Spleen (tissue), 11 donors: ENCODE results near the gene ME1. TPM values are rescaled to one million over a fixed set of nuclear protein-coding genes. Genes with fewer than 3 reads are reported as not detected.

Experiments
- DNase-seq: peaks from one replicate; pipeline ENCODE4 v3.0.0-alpha.2; 2020
- H3K27ac ChIP-seq, 8 donors: fragments of 200-600 bp; sonication (generic) in 7 of 8; 1 replicate in 4 of 8; 2 replicates in 4 of 8; pipeline versions ENCODE4 v1.5.0 to v1.8.0; 2016 to 2021; ENCODE audit warnings: inconsistent platforms in 4 of 8, mild to moderate bottlenecking in 4 of 8, moderate library complexity in 1 of 8
- H3K27me3 ChIP-seq, 7 donors: fragments of 200-600 bp; sonication (generic) in 6 of 7; replicated peaks in 1 of 7; 1 replicate in 4 of 7; 2 replicates in 3 of 7; pipeline versions ENCODE4 v1.5.0 to v1.8.0; 2016 to 2021; ENCODE audit warnings: inconsistent platforms in 3 of 7, mild to moderate bottlenecking in 1 of 7
- H3K36me3 ChIP-seq, 6 donors: fragments of 200-600 bp; sonication (generic) in 5 of 6; 1 replicate in 4 of 6; 2 replicates in 2 of 6; pipeline versions ENCODE4 v1.5.0 to v1.8.0; 2016 to 2021; ENCODE audit warnings: inconsistent platforms in 2 of 6
- H3K4me1 ChIP-seq, 6 donors: fragments of 200-600 bp; sonication (generic) in 5 of 6; 1 replicate in 3 of 6; 2 replicates in 3 of 6; pipeline versions ENCODE4 v1.5.0 to v1.8.0; 2016 to 2021; ENCODE audit warnings: inconsistent platforms in 3 of 6
- H3K4me3 ChIP-seq, 8 donors: fragments of 200-600 bp; sonication (generic) in 7 of 8; 1 replicate in 4 of 8; 2 replicates in 4 of 8; pipeline versions ENCODE4 v1.5.0 to v1.8.0; 2016 to 2021; ENCODE audit warnings: inconsistent platforms in 4 of 8, mild to moderate bottlenecking in 4 of 8, moderate library complexity in 2 of 8
- H3K9me3 ChIP-seq, 8 donors: fragments of 200-600 bp; sonication (generic) in 7 of 8; 1 replicate in 4 of 8; 2 replicates in 4 of 8; pipeline versions ENCODE4 v1.5.0 to v1.8.0; 2016 to 2021; ENCODE audit warnings: inconsistent platforms in 4 of 8
- POLR2A ChIP-seq, 3 donors: fragments of 450-650 bp; IDR thresholded peaks; one replicate each; pipeline ENCODE4 v1.5.1; 2017; ENCODE audit warnings: antibody characterized with exemption in 3 of 3, mild to moderate bottlenecking in 1 of 3
- POLR2AphosphoS5 ChIP-seq, 3 donors: sonication (generic); formaldehyde crosslinking; IDR thresholded peaks; one replicate each; pipeline ENCODE4 v1.5.1; 2017; ENCODE audit warnings: antibody characterized with exemption in 3 of 3
- WGBS, 5 donors: extraction: QIAGEN DNeasy Blood & Tissue Kit in 3 of 5; methylation state at CpG; one replicate each; pipeline versions ENCODE4 v1.1.5 to v1.1.7; 2013 to 2018; 5-methylcytosine and 5-hydroxymethylcytosine counted together
- intact Hi-C: fragments of 100-400 bp; cut with DNase I; formaldehyde crosslinking; loops from one replicate; pipeline ENCODE4 v1.15.0; 2023; ENCODE audit warnings: low total_unique reads
- polyA plus RNA-seq, 3 donors: library from polyadenylated mRNA; stranded (reverse); fragments of 200-250 nt; gene quantifications; one replicate each; pipeline ENCODE4 v1.2.1, GENCODE V29; 2013
- total RNA-seq, 7 donors: library from RNA; depleted of rRNA in 3 of 7; stranded (reverse); fragments of >200 nt in 3 of 7; fragmentation: NEBNext Ultra II Directional in 4 of 7; extraction: Animal tissue kit (Norgen Biotek cat#: 25700) in 4 of 7; gene quantifications; one replicate each; pipeline versions ENCODE4 v1.1.0 to v1.2.1, GENCODE V29; 2016 to 2021
- TF ChIP-seq, protein P1 (sequence below), 11 experiments: fragments of 200-600 bp in 7 of 11; fragments of 450-650 bp in 4 of 11; sonication (generic) in 4 of 11; IDR thresholded peaks in 8 of 11; conservative IDR thresholded peaks in 3 of 11; 1 replicate in 7 of 11; 2 replicates in 4 of 11; pipeline versions ENCODE4 v1.4.0 to v1.8.0; 2016 to 2021; ENCODE audit warnings: antibody characterized with exemption in 11 of 11, inconsistent platforms in 4 of 11, mild to moderate bottlenecking in 1 of 11
- donor health status: healthy with polysubstance abuse.
- donor health status: DM: no; HTN: no; CAD: no; lungs with moderate emphysema.
- donor health status: DM: no; HTN: no; CAD: no.
- donor health status: Bipolar disorder and iron deficiency.
- donor health status: healthy.
- donor health status: DM: no; HTN: no; CAD: no.
- donor health status: DM: yes; HTN: yes; CAD: no.

The ME1 gene
- total and polyA plus RNA-seq, 10 donors, result 1.8 to 19.4 (median 8.4) TPM

DNA sequence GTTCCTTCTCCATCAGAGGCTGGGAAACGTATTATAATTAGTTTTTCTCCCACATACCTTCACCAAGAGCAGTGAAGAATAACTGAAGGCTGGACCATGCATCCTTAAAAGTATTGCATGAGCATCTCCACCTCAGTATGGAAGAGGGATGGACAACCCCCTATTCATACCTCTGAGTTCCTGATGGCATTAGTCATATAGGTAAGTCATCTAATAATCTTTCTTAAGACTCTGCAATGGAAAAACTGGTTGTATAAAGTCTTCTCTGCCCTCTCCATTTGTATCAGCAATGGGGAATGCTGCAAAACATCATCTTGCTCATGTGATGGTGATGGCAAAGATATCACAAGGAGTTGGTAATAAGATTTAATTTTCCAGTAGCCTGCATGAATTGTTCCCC is 262.3 kb downstream of the ME1 start:
- Histone ChIP-seq H3K36me3 (peaks cover 5 to 100% (median 94%) of the 10 kb centered on the region in 6 donors), H3K27ac (no peak overlapping the region), H3K4me1 (no peaks in the 10 kb centered on the region), H3K4me3 (no peak overlapping the region), H3K27me3 (no peaks in the 10 kb centered on the region), H3K9me3 (no peaks in the 10 kb centered on the region)
- WGBS, 5 donors, result 84 to 100% (median 91%) methylated on average over 1 of the region's 1 CpG
- TF ChIP-seq POLR2A (IDR thresholded peaks at IDR 0.05) (no peak), POLR2AphosphoS5 (IDR thresholded peaks at IDR 0.05) (no peak)
- TF ChIP-seq, protein P1, sequence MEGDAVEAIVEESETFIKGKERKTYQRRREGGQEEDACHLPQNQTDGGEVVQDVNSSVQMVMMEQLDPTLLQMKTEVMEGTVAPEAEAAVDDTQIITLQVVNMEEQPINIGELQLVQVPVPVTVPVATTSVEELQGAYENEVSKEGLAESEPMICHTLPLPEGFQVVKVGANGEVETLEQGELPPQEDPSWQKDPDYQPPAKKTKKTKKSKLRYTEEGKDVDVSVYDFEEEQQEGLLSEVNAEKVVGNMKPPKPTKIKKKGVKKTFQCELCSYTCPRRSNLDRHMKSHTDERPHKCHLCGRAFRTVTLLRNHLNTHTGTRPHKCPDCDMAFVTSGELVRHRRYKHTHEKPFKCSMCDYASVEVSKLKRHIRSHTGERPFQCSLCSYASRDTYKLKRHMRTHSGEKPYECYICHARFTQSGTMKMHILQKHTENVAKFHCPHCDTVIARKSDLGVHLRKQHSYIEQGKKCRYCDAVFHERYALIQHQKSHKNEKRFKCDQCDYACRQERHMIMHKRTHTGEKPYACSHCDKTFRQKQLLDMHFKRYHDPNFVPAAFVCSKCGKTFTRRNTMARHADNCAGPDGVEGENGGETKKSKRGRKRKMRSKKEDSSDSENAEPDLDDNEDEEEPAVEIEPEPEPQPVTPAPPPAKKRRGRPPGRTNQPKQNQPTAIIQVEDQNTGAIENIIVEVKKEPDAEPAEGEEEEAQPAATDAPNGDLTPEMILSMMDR (IDR thresholded peaks at IDR 0.05 in 8 of 11, conservative IDR thresholded peaks at IDR 0.05 in 3 of 11), result no peak
- intact Hi-C loops, result no loop called here
- DNase-seq, result no peak

DNA sequence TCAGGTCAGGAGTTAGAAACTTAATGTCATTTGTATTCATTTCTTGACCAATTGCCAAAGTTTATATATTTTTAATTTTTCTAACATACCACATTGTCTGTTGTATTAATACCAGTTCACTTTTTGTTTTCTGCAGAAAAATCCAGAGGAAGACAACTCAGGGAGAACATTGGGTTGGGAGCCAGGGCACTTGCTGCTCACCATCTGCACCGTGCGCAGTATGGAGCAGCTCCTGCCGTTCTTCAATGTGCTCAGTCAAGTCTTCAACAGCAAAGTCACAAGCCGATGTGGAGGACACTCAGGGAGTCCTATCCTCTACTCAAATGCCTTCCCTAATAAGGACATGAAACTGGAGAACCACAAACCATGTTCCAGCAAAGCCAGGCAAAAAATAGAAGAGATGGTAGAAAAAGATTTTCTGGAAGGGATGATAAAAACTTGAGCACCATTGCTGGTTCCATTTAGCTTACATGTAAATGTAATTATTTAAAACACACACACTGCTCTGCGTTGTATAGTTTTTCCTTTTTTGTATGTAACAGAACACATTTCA is 263.0 kb downstream of the ME1 start:
- intact Hi-C loops, result no loop called here
- DNase-seq, result no peak
- Histone ChIP-seq H3K27ac (no peak overlapping the region), H3K27me3 (no peaks in the 10 kb centered on the region), H3K36me3 (peaks cover 5 to 100% (median 92%) of the 10 kb centered on the region in 6 donors), H3K4me1 (no peaks in the 10 kb centered on the region), H3K9me3 (no peaks in the 10 kb centered on the region), H3K4me3 (no peak overlapping the region)
- TF ChIP-seq POLR2AphosphoS5 (IDR thresholded peaks at IDR 0.05) (no peak), POLR2A (IDR thresholded peaks at IDR 0.05) (no peak)
- TF ChIP-seq, protein P1 (IDR thresholded peaks at IDR 0.05 in 8 of 11, conservative IDR thresholded peaks at IDR 0.05 in 3 of 11), result no peak
- WGBS, 5 donors, result 93 to 97% (median 96%) methylated on average over 5 of the region's 5 CpGs

Other genes with a start within 250 kb of the ME1 start
- gene PGM3, start 237.8 kb downstream of the ME1 start, total RNA-seq, result 10 to 100 TPM; 13.2 to 32.9 (median 26.5) TPM
- gene PGM3, start 237.8 kb downstream of the ME1 start, polyA plus RNA-seq, result 1 to 10 TPM; 3.5 to 4.7 (median 4.2) TPM
- 1 to 10 TPM; 1.9 to 4.2 (median 3.8) TPM for gene RWDD2A, start 237.7 kb downstream of the ME1 start, total RNA-seq
- 1 to 10 TPM; 2.1 to 2.5 (median 2.1) TPM for gene RWDD2A, start 237.7 kb downstream of the ME1 start, polyA plus RNA-seq
- gene PRSS35, start 81.5 kb upstream of the ME1 start, total RNA-seq, result under 1 TPM in 6 of 7 donors, not detected in 1; 0.26 to 0.46 (median 0.35) TPM
- under 1 TPM; 0.06 to 0.14 (median 0.07) TPM for gene PRSS35, start 81.5 kb upstream of the ME1 start, polyA plus RNA-seq